ENCODE measurements around the gene TRPC3.

The TRPC3 gene

GRCh38 chr4:121900132-121900983 is 51.5 kb downstream of the TRPC3 start:
- peak; percentile 80 for TF ChIP-seq CTCF (IDR thresholded peaks at IDR 0.05; ENCODE audit: low read depth, low read length)
- DNase-seq (ENCODE audit: extremely low read depth, low read depth), result peak; percentile 25

DNA sequence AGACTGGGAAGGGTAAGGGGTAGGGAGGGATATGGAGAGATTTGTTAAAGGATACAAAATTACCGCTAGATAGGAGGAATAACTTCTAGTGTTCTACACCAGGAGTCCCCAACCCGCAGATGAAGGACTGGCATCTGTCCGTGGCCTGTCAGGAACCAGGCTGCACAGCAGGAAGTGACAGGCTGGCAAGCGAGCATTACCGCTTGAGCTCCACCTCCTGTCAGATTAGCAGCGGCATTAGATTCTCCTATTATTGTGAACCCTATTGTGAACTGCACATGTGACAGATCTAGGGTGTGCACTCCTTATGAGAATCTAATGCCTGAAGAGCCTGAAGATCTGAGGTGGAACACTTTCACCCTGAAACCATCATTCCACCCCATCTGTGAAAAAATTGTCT is 53.7 kb downstream of the TRPC3 start:
- no peak for DNase-seq (ENCODE audit: extremely low read depth, low read depth)
- no peak for TF ChIP-seq CTCF (IDR thresholded peaks at IDR 0.05; ENCODE audit: low read depth, low read length)

DNA sequence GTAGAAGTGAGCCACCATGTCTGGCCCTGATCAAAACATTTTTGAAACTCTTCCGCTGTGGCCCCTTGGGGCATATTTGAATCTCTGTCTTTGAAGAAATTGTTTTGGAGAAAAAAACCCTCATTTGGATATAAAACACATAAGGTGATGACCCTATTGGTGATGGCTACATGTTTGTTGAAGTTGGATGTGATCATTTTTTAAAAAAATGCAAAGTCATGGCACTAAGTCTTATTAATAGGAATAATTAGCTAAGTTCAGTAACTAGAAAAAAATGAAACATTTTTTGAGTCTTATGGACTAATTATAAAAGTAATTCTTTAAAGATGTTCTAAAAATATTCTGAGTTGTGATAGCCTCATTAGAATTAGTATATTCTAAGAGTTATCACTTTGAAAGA is 63.7 kb downstream of the TRPC3 start:
- no peak for TF ChIP-seq CTCF (IDR thresholded peaks at IDR 0.05; ENCODE audit: low read depth, low read length)
- no peak for DNase-seq (ENCODE audit: extremely low read depth, low read depth)

DNA sequence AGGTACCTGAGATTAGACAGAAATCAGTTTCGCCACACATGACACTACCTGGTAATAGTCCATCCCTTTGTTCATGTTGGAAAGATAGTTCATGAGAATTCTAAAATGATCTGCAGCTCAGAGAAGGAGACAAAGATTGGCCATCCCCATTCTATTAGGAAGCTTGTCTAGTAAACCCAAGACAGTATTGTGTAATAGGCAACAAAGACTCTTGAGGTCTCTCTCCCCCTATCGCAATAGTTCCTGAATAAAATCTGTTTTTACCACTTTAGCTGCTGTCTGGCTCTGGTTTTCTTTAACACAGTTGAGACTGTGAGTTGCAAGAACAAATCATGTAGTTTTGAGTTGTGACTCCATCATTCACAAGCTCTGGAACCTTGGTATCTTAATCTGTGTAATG is 66.7 kb downstream of the TRPC3 start:
- TF ChIP-seq CTCF (IDR thresholded peaks at IDR 0.05; ENCODE audit: low read depth, low read length), result no peak
- no peak for DNase-seq (ENCODE audit: extremely low read depth, low read depth)

DNA sequence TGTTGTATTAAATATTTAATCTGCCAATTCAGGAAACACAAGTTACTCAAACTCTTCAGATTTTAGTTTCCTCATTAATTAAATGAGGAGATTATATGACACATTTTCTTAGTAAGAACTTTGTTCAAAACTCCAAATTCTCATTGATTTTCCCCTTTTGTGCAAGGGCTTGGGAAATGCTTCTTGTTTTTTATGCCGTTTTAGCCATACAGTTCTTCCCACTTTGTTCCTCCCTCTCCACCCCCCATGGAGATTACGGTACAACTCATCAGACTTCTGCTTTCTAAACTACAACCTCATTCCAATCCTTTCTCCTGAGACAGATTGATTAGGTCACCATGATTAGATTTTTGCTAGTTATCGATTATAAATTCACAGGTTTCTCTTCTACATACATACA is 70.7 kb downstream of the TRPC3 start:
- no peak for DNase-seq (ENCODE audit: extremely low read depth, low read depth)
- no peak for TF ChIP-seq CTCF (IDR thresholded peaks at IDR 0.05; ENCODE audit: low read depth, low read length)

- no peak for DNase-seq (ENCODE audit: extremely low read depth, low read depth)
- no peak for TF ChIP-seq CTCF (IDR thresholded peaks at IDR 0.05; ENCODE audit: low read depth, low read length)
These were observed 72.7 kb downstream of the TRPC3 start for GRCh38 chr4:121879135-121879534.

GRCh38 chr4:121877041-121877773 is 74.7 kb downstream of the TRPC3 start:
- no peak for TF ChIP-seq CTCF (IDR thresholded peaks at IDR 0.05; ENCODE audit: low read depth, low read length)
- no peak for DNase-seq (ENCODE audit: extremely low read depth, low read depth)
